Measurements from ENCODE around the gene CACNA1D.

GRCh38 chr3:53753518-53754183 lies 259.2 kb downstream of the CACNA1D start:
- no peak for TF ChIP-seq MAX (IDR thresholded peaks at IDR 0.05; ENCODE audit: insufficient read depth, insufficient read length)
- TF ChIP-seq, protein P1, sequence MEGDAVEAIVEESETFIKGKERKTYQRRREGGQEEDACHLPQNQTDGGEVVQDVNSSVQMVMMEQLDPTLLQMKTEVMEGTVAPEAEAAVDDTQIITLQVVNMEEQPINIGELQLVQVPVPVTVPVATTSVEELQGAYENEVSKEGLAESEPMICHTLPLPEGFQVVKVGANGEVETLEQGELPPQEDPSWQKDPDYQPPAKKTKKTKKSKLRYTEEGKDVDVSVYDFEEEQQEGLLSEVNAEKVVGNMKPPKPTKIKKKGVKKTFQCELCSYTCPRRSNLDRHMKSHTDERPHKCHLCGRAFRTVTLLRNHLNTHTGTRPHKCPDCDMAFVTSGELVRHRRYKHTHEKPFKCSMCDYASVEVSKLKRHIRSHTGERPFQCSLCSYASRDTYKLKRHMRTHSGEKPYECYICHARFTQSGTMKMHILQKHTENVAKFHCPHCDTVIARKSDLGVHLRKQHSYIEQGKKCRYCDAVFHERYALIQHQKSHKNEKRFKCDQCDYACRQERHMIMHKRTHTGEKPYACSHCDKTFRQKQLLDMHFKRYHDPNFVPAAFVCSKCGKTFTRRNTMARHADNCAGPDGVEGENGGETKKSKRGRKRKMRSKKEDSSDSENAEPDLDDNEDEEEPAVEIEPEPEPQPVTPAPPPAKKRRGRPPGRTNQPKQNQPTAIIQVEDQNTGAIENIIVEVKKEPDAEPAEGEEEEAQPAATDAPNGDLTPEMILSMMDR (IDR thresholded peaks at IDR 0.05; ENCODE audit: extremely low read depth in 1 of 2, insufficient read depth in 1 of 2, low read depth in 1 of 2, low read length in 2 of 2), result no peak
- no peak for TF ChIP-seq POLR2A (IDR thresholded peaks at IDR 0.05; ENCODE audit: low read depth, low read length)
- no peak for TF ChIP-seq MYC (IDR thresholded peaks at IDR 0.05; ENCODE audit: low read depth, low read length)
